ENCODE results near the gene TEX53. TPM values are rescaled to one million over a fixed set of nuclear protein-coding genes. Genes with fewer than 3 reads are reported as not detected.
A peak's percentile ranks its signal among the peaks of the same experiment; 100 is the strongest.

Gene TEX53
- total RNA-seq, 2 experiments from 2014 or later: not detected

- CTCF ChIA-PET (ENCODE audit: unreplicated experiment): no interaction called here
- BruUV-seq (replicated peaks): TSS peak; percentile 13
- POLR2A ChIA-PET: interaction anchor here (1.1 kb wide), 1 partner anchor 15 kb away, joined by 5 read pairs; no protein-coding TSS in a partner anchor
These were observed 35.5 kb downstream of the TEX53 start for GRCh38 chr9:114621975-114622609.

DNA sequence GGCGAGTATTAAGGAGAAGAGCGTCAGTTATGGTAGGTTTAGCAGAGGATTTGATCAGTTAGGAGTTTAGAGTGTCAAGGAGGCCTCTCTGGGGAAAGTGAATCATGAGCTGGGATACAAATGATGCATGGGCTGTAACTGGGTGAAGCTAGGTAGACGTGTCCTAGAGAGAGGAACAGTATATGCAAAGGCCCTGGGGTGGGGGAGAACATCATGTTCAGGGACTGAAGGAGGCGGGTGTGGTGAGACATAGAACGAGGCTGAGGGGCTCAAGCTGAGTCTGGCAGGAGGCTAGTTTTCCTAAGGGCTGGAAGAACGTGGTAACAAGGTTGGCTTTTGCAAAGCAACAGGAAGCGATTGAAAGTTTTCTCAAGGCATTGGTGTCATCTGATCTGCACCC lies 36.0 kb downstream of the TEX53 start:
- H3K9me3 ChIP-seq (ENCODE audit: low read length): 0 out of 2 replicates have a peak, but pooled peaks cover 5% of the 10 kb centered on the region
- no peak overlapping the region for H3K4me3 ChIP-seq (ENCODE audit: low read depth, low read length, poor library complexity, severe bottlenecking)
- no peaks in the 10 kb centered on the region for H4K20me1 ChIP-seq (ENCODE audit: insufficient read depth, low read length)
- H3K36me3 ChIP-seq (ENCODE audit: insufficient read depth, low read length): peaks cover 86% of the 10 kb centered on the region
- DNase-seq (ENCODE audit: low spot score): no peak
- peaks cover 46% of the 10 kb centered on the region for H3K79me2 ChIP-seq (ENCODE audit: insufficient read depth, low read depth, low read length)
- no TSS peak for BruUV-seq (replicated peaks)
- no peak overlapping the region for H2AFZ ChIP-seq (ENCODE audit: low read length)
- intact Hi-C loops (cut with micrococcal nuclease; ENCODE audit: unreplicated experiment): no loop called here
- ChIA-PET POLR2A (interaction anchor here (1.1 to 1.4 kb wide), 2 partner anchors 15 to 82 kb away, joined by 3 to 5 read pairs; no protein-coding TSS in a partner anchor), CTCF (ENCODE audit: unreplicated experiment) (interaction anchor here (1.1 kb wide), 1 partner anchor 30 kb away, joined by 3 read pairs; no protein-coding TSS in a partner anchor)
- peaks cover 25% of the 10 kb centered on the region for H3K4me1 ChIP-seq (ENCODE audit: insufficient read depth, low read length, poor library complexity, severe bottlenecking)
- no peak for TF ChIP-seq EZH2phosphoT487 (IDR thresholded peaks at IDR 0.05; ENCODE audit: borderline replicate concordance, low read depth, low read length)
- TF ChIP-seq, protein P1, sequence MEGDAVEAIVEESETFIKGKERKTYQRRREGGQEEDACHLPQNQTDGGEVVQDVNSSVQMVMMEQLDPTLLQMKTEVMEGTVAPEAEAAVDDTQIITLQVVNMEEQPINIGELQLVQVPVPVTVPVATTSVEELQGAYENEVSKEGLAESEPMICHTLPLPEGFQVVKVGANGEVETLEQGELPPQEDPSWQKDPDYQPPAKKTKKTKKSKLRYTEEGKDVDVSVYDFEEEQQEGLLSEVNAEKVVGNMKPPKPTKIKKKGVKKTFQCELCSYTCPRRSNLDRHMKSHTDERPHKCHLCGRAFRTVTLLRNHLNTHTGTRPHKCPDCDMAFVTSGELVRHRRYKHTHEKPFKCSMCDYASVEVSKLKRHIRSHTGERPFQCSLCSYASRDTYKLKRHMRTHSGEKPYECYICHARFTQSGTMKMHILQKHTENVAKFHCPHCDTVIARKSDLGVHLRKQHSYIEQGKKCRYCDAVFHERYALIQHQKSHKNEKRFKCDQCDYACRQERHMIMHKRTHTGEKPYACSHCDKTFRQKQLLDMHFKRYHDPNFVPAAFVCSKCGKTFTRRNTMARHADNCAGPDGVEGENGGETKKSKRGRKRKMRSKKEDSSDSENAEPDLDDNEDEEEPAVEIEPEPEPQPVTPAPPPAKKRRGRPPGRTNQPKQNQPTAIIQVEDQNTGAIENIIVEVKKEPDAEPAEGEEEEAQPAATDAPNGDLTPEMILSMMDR (conservative IDR thresholded peaks at IDR 0.05; ENCODE audit: low read length): no peak
- H3K9me2 ChIP-seq (ENCODE audit: insufficient read depth, low read length): no peaks in the 10 kb centered on the region
- H3K4me2 ChIP-seq (ENCODE audit: low read length): no peak overlapping the region
- no peak overlapping the region for H3K27ac ChIP-seq (ENCODE audit: low read depth, low read length, poor library complexity, severe bottlenecking)

More at GRCh38 chr9:114621975-114622609, 35.5 kb downstream of the TEX53 start:
- intact Hi-C loops (cut with micrococcal nuclease; ENCODE audit: unreplicated experiment): no loop called here
- Histone ChIP-seq H4K20me1 (ENCODE audit: insufficient read depth, low read length) (no peaks in the 10 kb centered on the region), H3K4me2 (ENCODE audit: low read length) (no peak overlapping the region), H2AFZ (ENCODE audit: low read length) (no peak overlapping the region), H3K9me2 (ENCODE audit: insufficient read depth, low read length) (no peaks in the 10 kb centered on the region), H3K79me2 (ENCODE audit: insufficient read depth, low read depth, low read length) (peaks cover 42% of the 10 kb centered on the region), H3K27ac (ENCODE audit: low read depth, low read length, poor library complexity, severe bottlenecking) (no peak overlapping the region), H3K9me3 (ENCODE audit: low read length) (0 out of 2 replicates have a peak, but pooled peaks cover 5% of the 10 kb centered on the region), H3K36me3 (ENCODE audit: insufficient read depth, low read length) (peaks cover 90% of the 10 kb centered on the region), H3K4me1 (ENCODE audit: insufficient read depth, low read length, poor library complexity, severe bottlenecking) (peaks cover 20% of the 10 kb centered on the region), H3K4me3 (ENCODE audit: low read depth, low read length, poor library complexity, severe bottlenecking) (no peak overlapping the region)
- no peak for DNase-seq (ENCODE audit: low spot score)
- TF ChIP-seq, protein P1 (conservative IDR thresholded peaks at IDR 0.05; ENCODE audit: low read length): no peak
- TF ChIP-seq EZH2phosphoT487 (IDR thresholded peaks at IDR 0.05; ENCODE audit: borderline replicate concordance, low read depth, low read length): no peak

All from OCI-LY7 (cell line).